Gastrocnemius medialis (tissue), 4 donors: ENCODE measurements around the gene TGFA.

Source experiments
- POLR2A ChIP-seq, 2 donors: fragments of 450-650 bp; IDR thresholded peaks; one replicate each; pipeline ENCODE4 v1.6.1; 2017; ENCODE audit warnings: antibody characterized with exemption in 2 of 2, mild to moderate bottlenecking in 2 of 2, moderate library complexity in 2 of 2
- TF ChIP-seq, protein P1 (sequence below), 5 experiments: fragments of 450-650 bp in 3 of 5; fragments of 200-600 bp in 2 of 5; sonication (generic) in 2 of 5; IDR thresholded peaks in 4 of 5; conservative IDR thresholded peaks in 1 of 5; 1 replicate in 4 of 5; 2 replicates in 1 of 5; pipeline ENCODE4 v1.5.1; 2016 to 2019; ENCODE audit warnings: antibody characterized with exemption in 5 of 5, mild to moderate bottlenecking in 3 of 5, moderate library complexity in 3 of 5

DNA sequence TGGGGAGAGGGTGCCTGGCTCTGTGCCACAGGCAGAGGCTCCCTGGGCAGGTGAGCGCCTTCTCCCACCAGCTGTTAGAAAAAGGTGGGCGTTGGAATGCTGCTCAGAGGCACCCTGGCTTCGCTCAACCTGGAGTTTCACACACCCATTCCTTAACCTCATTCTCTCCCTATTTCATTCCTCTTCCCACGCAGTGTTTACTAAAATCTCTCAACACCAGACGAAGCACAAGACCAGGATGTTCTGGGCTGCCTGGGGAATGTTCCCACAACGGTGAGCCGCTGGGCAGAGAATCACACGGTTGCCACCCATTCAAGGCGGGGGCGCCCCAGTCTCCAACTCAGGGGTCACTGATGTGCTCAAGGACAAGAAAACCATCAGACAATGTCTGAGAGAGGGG is 64.5 kb downstream of the TGFA start:
- no peak for TF ChIP-seq POLR2A (IDR thresholded peaks at IDR 0.05)
- TF ChIP-seq, protein P1, sequence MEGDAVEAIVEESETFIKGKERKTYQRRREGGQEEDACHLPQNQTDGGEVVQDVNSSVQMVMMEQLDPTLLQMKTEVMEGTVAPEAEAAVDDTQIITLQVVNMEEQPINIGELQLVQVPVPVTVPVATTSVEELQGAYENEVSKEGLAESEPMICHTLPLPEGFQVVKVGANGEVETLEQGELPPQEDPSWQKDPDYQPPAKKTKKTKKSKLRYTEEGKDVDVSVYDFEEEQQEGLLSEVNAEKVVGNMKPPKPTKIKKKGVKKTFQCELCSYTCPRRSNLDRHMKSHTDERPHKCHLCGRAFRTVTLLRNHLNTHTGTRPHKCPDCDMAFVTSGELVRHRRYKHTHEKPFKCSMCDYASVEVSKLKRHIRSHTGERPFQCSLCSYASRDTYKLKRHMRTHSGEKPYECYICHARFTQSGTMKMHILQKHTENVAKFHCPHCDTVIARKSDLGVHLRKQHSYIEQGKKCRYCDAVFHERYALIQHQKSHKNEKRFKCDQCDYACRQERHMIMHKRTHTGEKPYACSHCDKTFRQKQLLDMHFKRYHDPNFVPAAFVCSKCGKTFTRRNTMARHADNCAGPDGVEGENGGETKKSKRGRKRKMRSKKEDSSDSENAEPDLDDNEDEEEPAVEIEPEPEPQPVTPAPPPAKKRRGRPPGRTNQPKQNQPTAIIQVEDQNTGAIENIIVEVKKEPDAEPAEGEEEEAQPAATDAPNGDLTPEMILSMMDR (IDR thresholded peaks at IDR 0.05 in 4 of 5, conservative IDR thresholded peaks at IDR 0.05 in 1 of 5): no peak
